Astrocyte (in vitro differentiated cells and primary cell): ENCODE results near the gene CORO2B. TPM values are rescaled to one million over a fixed set of nuclear protein-coding genes. Genes with fewer than 3 reads are reported as not detected.

Experiments used
- DNase-seq: peaks from one replicate; pipeline ENCODE4 v3.0.0-alpha.2; 2010; ENCODE audit warnings: low read depth
- FAIRE-seq: peaks from 2 replicates; lab custom pipeline; 2011; peaks lifted over from hg19 to GRCh38; lab: Jason Lieb, UNC
- H2AFZ ChIP-seq: 2 replicates; pipeline ENCODE4 v1.6.0; 2012; ENCODE audit warnings: low read depth, low read length, inconsistent platforms
- H3K27ac ChIP-seq: 2 replicates; pipeline ENCODE4 v1.5.1; 2011; ENCODE audit warnings: low read depth, low read length, inconsistent platforms
- H3K27me3 ChIP-seq: 2 replicates; pipeline ENCODE4 v1.6.0; 2011; ENCODE audit warnings: low read length, inconsistent platforms; ENCODE audit not compliant: insufficient read depth
- H3K36me3 ChIP-seq: 2 replicates; pipeline ENCODE4 v1.5.1; 2011; ENCODE audit warnings: low read length, inconsistent platforms; ENCODE audit not compliant: insufficient read depth
- H3K4me1 ChIP-seq: 2 replicates; pipeline ENCODE4 v1.5.1; 2011; ENCODE audit warnings: low read length, inconsistent platforms; ENCODE audit not compliant: insufficient read depth
- H3K4me2 ChIP-seq: 2 replicates; pipeline ENCODE4 v1.6.0; 2012; ENCODE audit warnings: low read length, inconsistent platforms
- H3K4me3 ChIP-seq: 2 replicates; pipeline ENCODE4 v1.5.1; 2011; ENCODE audit warnings: low read depth, mild to moderate bottlenecking, low read length, inconsistent platforms; ENCODE audit not compliant: insufficient read depth
- H3K79me2 ChIP-seq: 2 replicates; pipeline ENCODE4 v1.6.0; 2012; ENCODE audit warnings: mild to moderate bottlenecking, low read length, inconsistent platforms; ENCODE audit not compliant: insufficient read depth
- H3K9ac ChIP-seq: 2 replicates; pipeline ENCODE4 v1.6.0; 2012; ENCODE audit warnings: mild to moderate bottlenecking, low read length, inconsistent platforms
- H3K9me3 ChIP-seq: 2 replicates; pipeline ENCODE4 v1.5.1; 2012; ENCODE audit warnings: low read depth, mild to moderate bottlenecking, low read length, inconsistent platforms; ENCODE audit not compliant: insufficient read depth
- H4K20me1 ChIP-seq: 2 replicates; pipeline ENCODE4 v1.6.0; 2012; ENCODE audit warnings: low read length, inconsistent platforms; ENCODE audit not compliant: insufficient read depth
- H3K27ac Mint-ChIP-seq: one replicate; pipeline ENCODE4 v1.8.0; 2021; ENCODE audit warnings: mild to moderate bottlenecking, mixed read lengths; ENCODE audit not compliant: unreplicated experiment
- H3K27me3 Mint-ChIP-seq: one replicate; pipeline ENCODE4 v1.8.0; 2021; ENCODE audit warnings: low read depth, mixed read lengths; ENCODE audit not compliant: unreplicated experiment
- H3K36me3 Mint-ChIP-seq: one replicate; pipeline ENCODE4 v1.8.0; 2021; ENCODE audit warnings: low read depth, mixed read lengths; ENCODE audit not compliant: unreplicated experiment
- H3K4me1 Mint-ChIP-seq: one replicate; pipeline ENCODE4 v1.8.0; 2021; ENCODE audit warnings: low read depth, mixed read lengths; ENCODE audit not compliant: unreplicated experiment
- H3K4me3 Mint-ChIP-seq: one replicate; pipeline ENCODE4 v1.8.0; 2021; ENCODE audit warnings: mild to moderate bottlenecking, moderate library complexity, mixed read lengths; ENCODE audit not compliant: unreplicated experiment
- H3K9me3 Mint-ChIP-seq: one replicate; pipeline ENCODE4 v1.8.0; 2021; ENCODE audit warnings: mild to moderate bottlenecking, mixed read lengths; ENCODE audit not compliant: unreplicated experiment
- EZH2 ChIP-seq: IDR thresholded peaks from 2 replicates; pipeline ENCODE4 v1.6.1; 2012; ENCODE audit warnings: mild to moderate bottlenecking, low read length, inconsistent platforms; ENCODE audit not compliant: insufficient read depth
- total RNA-seq: library from RNA; stranded (reverse); gene quantifications from 2 replicates; pipeline ENCODE4 v1.2.1, GENCODE V29; 2021
- TF ChIP-seq, protein P1 (sequence below): IDR thresholded peaks from 2 replicates; pipeline ENCODE4 v1.5.1; 2011; ENCODE audit warnings: low read depth, mild to moderate bottlenecking, inconsistent platforms, low read length, moderate library complexity; ENCODE audit not compliant: insufficient read depth

CORO2B gene
- total RNA-seq, 1 donor from 2014 or later, result 7.4 TPM

DNA sequence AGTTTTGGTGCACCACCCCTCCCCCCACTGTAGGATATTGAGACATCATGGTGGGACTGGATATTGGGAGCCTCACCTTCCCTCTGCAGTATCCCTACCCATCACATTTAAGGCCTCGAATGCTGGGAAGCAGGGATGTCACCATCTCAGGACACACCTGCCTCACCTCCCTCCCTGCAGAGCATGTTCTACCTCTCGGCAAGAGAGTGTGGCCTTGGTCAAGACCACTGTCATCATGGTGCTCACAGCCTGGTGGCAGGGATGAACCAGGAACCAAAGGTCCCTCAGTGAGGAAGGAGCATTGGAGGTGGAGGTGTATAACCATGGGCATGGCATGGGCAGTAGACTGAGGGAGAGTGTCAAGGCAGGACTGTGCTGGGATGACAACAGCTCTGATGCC lies 104.8 kb downstream of the CORO2B start:
- Mint-ChIP-seq H3K36me3 (no peaks in the 10 kb centered on the region), H3K9me3 (no peaks in the 10 kb centered on the region), H3K27ac (no peak overlapping the region), H3K27me3 (peaks cover 5% of the 10 kb centered on the region), H3K4me3 (no peak overlapping the region), H3K4me1 (no peaks in the 10 kb centered on the region)
- no peak overlapping the region for H3K4me3 ChIP-seq
- H3K4me1 ChIP-seq, result no peaks in the 10 kb centered on the region
- no peaks in the 10 kb centered on the region for H3K27me3 ChIP-seq
- H3K4me2 ChIP-seq, result no peak overlapping the region
- no peak for TF ChIP-seq EZH2
- TF ChIP-seq, protein P1, sequence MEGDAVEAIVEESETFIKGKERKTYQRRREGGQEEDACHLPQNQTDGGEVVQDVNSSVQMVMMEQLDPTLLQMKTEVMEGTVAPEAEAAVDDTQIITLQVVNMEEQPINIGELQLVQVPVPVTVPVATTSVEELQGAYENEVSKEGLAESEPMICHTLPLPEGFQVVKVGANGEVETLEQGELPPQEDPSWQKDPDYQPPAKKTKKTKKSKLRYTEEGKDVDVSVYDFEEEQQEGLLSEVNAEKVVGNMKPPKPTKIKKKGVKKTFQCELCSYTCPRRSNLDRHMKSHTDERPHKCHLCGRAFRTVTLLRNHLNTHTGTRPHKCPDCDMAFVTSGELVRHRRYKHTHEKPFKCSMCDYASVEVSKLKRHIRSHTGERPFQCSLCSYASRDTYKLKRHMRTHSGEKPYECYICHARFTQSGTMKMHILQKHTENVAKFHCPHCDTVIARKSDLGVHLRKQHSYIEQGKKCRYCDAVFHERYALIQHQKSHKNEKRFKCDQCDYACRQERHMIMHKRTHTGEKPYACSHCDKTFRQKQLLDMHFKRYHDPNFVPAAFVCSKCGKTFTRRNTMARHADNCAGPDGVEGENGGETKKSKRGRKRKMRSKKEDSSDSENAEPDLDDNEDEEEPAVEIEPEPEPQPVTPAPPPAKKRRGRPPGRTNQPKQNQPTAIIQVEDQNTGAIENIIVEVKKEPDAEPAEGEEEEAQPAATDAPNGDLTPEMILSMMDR, result no peak
- no peak overlapping the region for H3K27ac ChIP-seq
- peaks cover 5% of the 10 kb centered on the region for H4K20me1 ChIP-seq
- H3K9me3 ChIP-seq, result no peaks in the 10 kb centered on the region
- H2AFZ ChIP-seq, result no peak overlapping the region
- H3K9ac ChIP-seq, result no peak overlapping the region
- H3K79me2 ChIP-seq, result no peaks in the 10 kb centered on the region
- no peak for DNase-seq
- no peaks in the 10 kb centered on the region for H3K36me3 ChIP-seq
- FAIRE-seq, result no peak

DNA sequence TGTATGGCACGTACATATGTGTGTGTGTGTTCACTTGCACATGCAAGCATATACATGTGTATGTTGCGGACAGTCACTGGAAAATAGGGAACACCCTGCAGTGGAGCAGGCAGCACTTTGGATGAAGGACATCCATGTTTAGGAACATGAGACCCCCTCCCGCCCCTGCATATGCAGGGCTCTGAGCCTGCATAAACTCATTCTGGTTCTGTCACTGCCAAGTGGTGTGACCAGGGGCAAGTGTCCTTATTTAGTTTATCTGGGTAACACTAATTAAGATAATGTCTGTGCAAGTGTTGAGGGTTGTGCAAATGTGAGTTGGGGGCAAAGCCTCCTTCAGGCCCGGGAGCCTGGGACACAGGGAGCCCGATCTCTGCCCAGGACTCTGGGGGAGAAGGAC lies 105.7 kb downstream of the CORO2B start:
- no peaks in the 10 kb centered on the region for H3K36me3 Mint-ChIP-seq
- no peaks in the 10 kb centered on the region for H3K9me3 Mint-ChIP-seq
- no peak overlapping the region for H3K27ac ChIP-seq
- no peak for DNase-seq
- H3K4me2 ChIP-seq, result no peak overlapping the region
- H3K9me3 ChIP-seq, result no peaks in the 10 kb centered on the region
- H4K20me1 ChIP-seq, result peaks cover 5% of the 10 kb centered on the region
- H3K27me3 Mint-ChIP-seq, result peaks cover 5% of the 10 kb centered on the region
- FAIRE-seq, result no peak
- H3K9ac ChIP-seq, result no peak overlapping the region
- H3K27me3 ChIP-seq, result no peaks in the 10 kb centered on the region
- no peaks in the 10 kb centered on the region for H3K79me2 ChIP-seq
- H3K4me1 ChIP-seq, result no peaks in the 10 kb centered on the region
- no peak overlapping the region for H3K4me3 Mint-ChIP-seq
- H3K27ac Mint-ChIP-seq, result no peak overlapping the region
- H3K4me1 Mint-ChIP-seq, result no peaks in the 10 kb centered on the region
- no peak overlapping the region for H2AFZ ChIP-seq
- H3K36me3 ChIP-seq, result no peaks in the 10 kb centered on the region
- TF ChIP-seq, protein P1, result no peak
- no peak for TF ChIP-seq EZH2
- H3K4me3 ChIP-seq, result no peak overlapping the region

DNA sequence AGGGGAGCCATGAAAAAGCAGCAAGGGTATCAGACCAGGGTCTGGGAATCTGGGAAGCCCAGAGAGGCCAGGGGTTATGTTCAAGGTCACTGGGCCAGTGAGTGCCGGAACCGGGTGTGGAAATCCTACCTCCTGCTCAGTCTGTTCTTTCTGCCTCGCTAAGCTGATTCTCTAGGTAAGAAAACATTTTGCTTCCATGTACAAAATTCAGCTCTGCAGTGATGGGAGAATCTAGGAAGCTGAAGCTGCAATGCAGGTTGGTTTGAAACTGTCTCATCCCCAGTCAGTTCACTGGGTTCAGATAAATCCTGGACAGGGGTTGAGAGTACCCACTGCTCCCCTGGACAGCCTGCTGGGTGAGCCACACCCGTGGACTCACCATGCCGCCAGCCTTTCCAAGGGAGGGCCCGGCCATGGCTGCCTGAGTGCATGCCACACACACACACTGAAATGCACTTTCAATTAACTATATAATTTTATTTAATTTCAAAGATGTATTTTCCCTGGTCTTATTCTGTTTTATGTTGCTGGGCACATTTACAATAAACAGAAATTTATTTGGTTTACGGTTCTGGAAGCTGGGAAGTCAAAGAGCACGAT lies 108.4 kb downstream of the CORO2B start:
- TF ChIP-seq, protein P1, result no peak
- no peak for TF ChIP-seq EZH2
- Histone ChIP-seq H3K79me2 (no peaks in the 10 kb centered on the region), H3K27ac (no peak overlapping the region), H3K4me1 (no peaks in the 10 kb centered on the region), H3K4me3 (no peak overlapping the region), H3K36me3 (no peaks in the 10 kb centered on the region), H3K9me3 (no peaks in the 10 kb centered on the region), H4K20me1 (peaks cover 7% of the 10 kb centered on the region), H3K9ac (no peak overlapping the region), H2AFZ (no peak overlapping the region), H3K27me3 (no peaks in the 10 kb centered on the region), H3K4me2 (no peak overlapping the region)
- FAIRE-seq, result no peak
- no peaks in the 10 kb centered on the region for H3K36me3 Mint-ChIP-seq
- no peaks in the 10 kb centered on the region for H3K4me1 Mint-ChIP-seq
- no peak overlapping the region for H3K27ac Mint-ChIP-seq
- no peaks in the 10 kb centered on the region for H3K9me3 Mint-ChIP-seq
- no peak overlapping the region for H3K4me3 Mint-ChIP-seq
- H3K27me3 Mint-ChIP-seq, result peaks cover 4% of the 10 kb centered on the region
- DNase-seq, result no peak
